ENCODE data around the gene ETV5. TPM values are rescaled to one million over a fixed set of nuclear protein-coding genes. Genes with fewer than 3 reads are reported as not detected.
"Not testable (repeated sequence)": the region's sequence is repeated elsewhere in the genome, so short reads cannot be mapped to it uniquely, and the experiment has no call there.

Gene ETV5
- total RNA-seq, 2 experiments from 2014 or later: 0.52 to 0.97 TPM

GRCh38 chr3:186025993-186026392, 82.9 kb downstream of the ETV5 start:
- H3K9me3 Mint-ChIP-seq (ENCODE audit: insufficient read depth); DNase-seq; POLR2A ChIA-PET; H3K4me1 Mint-ChIP-seq (ENCODE audit: low read depth); CTCF ChIA-PET; H3K36me3 Mint-ChIP-seq (ENCODE audit: low read depth); ATAC-seq; H3K4me3 Mint-ChIP-seq; H3K27ac Mint-ChIP-seq: not testable (repeated sequence)
- H3K27me3 Mint-ChIP-seq (ENCODE audit: low read depth): peaks cover 32% of the 10 kb centered on the region

- ATAC-seq (no peak), DNase-seq (no peak)
- peaks cover 32% of the 10 kb centered on the region for H3K27me3 Mint-ChIP-seq (ENCODE audit: low read depth)
- H3K4me1 Mint-ChIP-seq (ENCODE audit: low read depth): no peaks in the 10 kb centered on the region
- ChIA-PET POLR2A (interaction anchor here (0.7 kb wide), 1 partner anchor 111 kb away, joined by 3 read pairs; no protein-coding TSS in a partner anchor), CTCF (interaction anchor here (1.2 kb wide), 1 partner anchor 21 kb away, joined by 3 read pairs; no protein-coding TSS in a partner anchor)
- H3K27ac Mint-ChIP-seq: no peak overlapping the region
- H3K36me3 Mint-ChIP-seq (ENCODE audit: low read depth): no peaks in the 10 kb centered on the region
- H3K4me3 Mint-ChIP-seq: no peak overlapping the region
- no peaks in the 10 kb centered on the region for H3K9me3 Mint-ChIP-seq (ENCODE audit: insufficient read depth)
Measured at GRCh38 chr3:186025161-186025560, 83.7 kb downstream of the ETV5 start.

GRCh38 chr3:186024210-186024609, 84.7 kb downstream of the ETV5 start:
- ATAC-seq (no peak), DNase-seq (no peak)
- CTCF ChIA-PET: interaction anchor here (1.2 kb wide), 1 partner anchor 22 kb away, joined by 3 read pairs; no protein-coding TSS in a partner anchor
- Mint-ChIP-seq H3K4me3 (no peak overlapping the region), H3K9me3 (ENCODE audit: insufficient read depth) (no peaks in the 10 kb centered on the region), H3K27me3 (ENCODE audit: low read depth) (peaks cover 33% of the 10 kb centered on the region), H3K36me3 (ENCODE audit: low read depth) (no peaks in the 10 kb centered on the region), H3K4me1 (ENCODE audit: low read depth) (no peaks in the 10 kb centered on the region), H3K27ac (no peak overlapping the region)
- POLR2A ChIA-PET: no interaction called here

GRCh38 chr3:186022931-186023330, 86.0 kb downstream of the ETV5 start:
- H3K36me3 Mint-ChIP-seq (ENCODE audit: low read depth): no peaks in the 10 kb centered on the region
- H3K27ac Mint-ChIP-seq: no peak overlapping the region
- CTCF ChIA-PET: no interaction called here
- ATAC-seq (no peak), DNase-seq (no peak)
- no peak overlapping the region for H3K4me3 Mint-ChIP-seq
- POLR2A ChIA-PET: no interaction called here
- H3K27me3 Mint-ChIP-seq (ENCODE audit: low read depth): peaks cover 39% of the 10 kb centered on the region
- H3K9me3 Mint-ChIP-seq (ENCODE audit: insufficient read depth): no peaks in the 10 kb centered on the region
- H3K4me1 Mint-ChIP-seq (ENCODE audit: low read depth): no peaks in the 10 kb centered on the region

- ChIA-PET POLR2A (no interaction called here), CTCF (no interaction called here)
- H3K9me3 Mint-ChIP-seq (ENCODE audit: insufficient read depth): no peaks in the 10 kb centered on the region
- no peak overlapping the region for H3K4me3 Mint-ChIP-seq
- H3K36me3 Mint-ChIP-seq (ENCODE audit: low read depth): no peaks in the 10 kb centered on the region
- H3K27ac Mint-ChIP-seq: no peak overlapping the region
- ATAC-seq (no peak), DNase-seq (no peak)
- H3K27me3 Mint-ChIP-seq (ENCODE audit: low read depth): peaks cover 41% of the 10 kb centered on the region
- H3K4me1 Mint-ChIP-seq (ENCODE audit: low read depth): no peaks in the 10 kb centered on the region
Measured at GRCh38 chr3:186021673-186022362, 87.1 kb downstream of the ETV5 start.

- H3K36me3 Mint-ChIP-seq (ENCODE audit: low read depth); H3K27ac Mint-ChIP-seq; H3K4me3 Mint-ChIP-seq; ATAC-seq; DNase-seq; H3K4me1 Mint-ChIP-seq (ENCODE audit: low read depth); CTCF ChIA-PET; POLR2A ChIA-PET; H3K9me3 Mint-ChIP-seq (ENCODE audit: insufficient read depth): not testable (repeated sequence)
- H3K27me3 Mint-ChIP-seq (ENCODE audit: low read depth): peaks cover 38% of the 10 kb centered on the region
Measured at GRCh38 chr3:186021250-186021649, 87.6 kb downstream of the ETV5 start.

- H3K9me3 Mint-ChIP-seq (ENCODE audit: insufficient read depth); DNase-seq; H3K4me3 Mint-ChIP-seq; H3K36me3 Mint-ChIP-seq (ENCODE audit: low read depth); H3K4me1 Mint-ChIP-seq (ENCODE audit: low read depth); CTCF ChIA-PET; ATAC-seq; POLR2A ChIA-PET; H3K27ac Mint-ChIP-seq: not testable (repeated sequence)
- H3K27me3 Mint-ChIP-seq (ENCODE audit: low read depth): peaks cover 28% of the 10 kb centered on the region
Measured at GRCh38 chr3:186019288-186019687, 89.6 kb downstream of the ETV5 start.

GRCh38 chr3:186014866-186015265, 94.0 kb downstream of the ETV5 start:
- DNase-seq (no peak), ATAC-seq (no peak)
- Mint-ChIP-seq H3K27ac (no peak overlapping the region), H3K4me1 (ENCODE audit: low read depth) (no peaks in the 10 kb centered on the region), H3K4me3 (no peak overlapping the region), H3K27me3 (ENCODE audit: low read depth) (peaks cover 26% of the 10 kb centered on the region), H3K9me3 (ENCODE audit: insufficient read depth) (no peaks in the 10 kb centered on the region), H3K36me3 (ENCODE audit: low read depth) (no peaks in the 10 kb centered on the region)
- ChIA-PET POLR2A (no interaction called here), CTCF (interaction anchor here (1.5 kb wide), 1 partner anchor 32 kb away, joined by 3 read pairs; no protein-coding TSS in a partner anchor)

GRCh38 chr3:186013312-186013711, 95.6 kb downstream of the ETV5 start:
- ChIA-PET CTCF (no interaction called here), POLR2A (no interaction called here)
- no peak overlapping the region for H3K4me3 Mint-ChIP-seq
- H3K36me3 Mint-ChIP-seq (ENCODE audit: low read depth): no peaks in the 10 kb centered on the region
- peaks cover 17% of the 10 kb centered on the region for H3K27me3 Mint-ChIP-seq (ENCODE audit: low read depth)
- H3K9me3 Mint-ChIP-seq (ENCODE audit: insufficient read depth): no peaks in the 10 kb centered on the region
- no peak for DNase-seq
- H3K4me1 Mint-ChIP-seq (ENCODE audit: low read depth): no peaks in the 10 kb centered on the region
- H3K27ac Mint-ChIP-seq: no peak overlapping the region
- no peak for ATAC-seq

- ATAC-seq: no peak
- POLR2A ChIA-PET: no interaction called here
- Mint-ChIP-seq H3K36me3 (ENCODE audit: low read depth) (no peaks in the 10 kb centered on the region), H3K4me1 (ENCODE audit: low read depth) (no peaks in the 10 kb centered on the region), H3K27ac (no peak overlapping the region), H3K4me3 (no peak overlapping the region), H3K9me3 (ENCODE audit: insufficient read depth) (no peaks in the 10 kb centered on the region), H3K27me3 (ENCODE audit: low read depth) (peaks cover 13% of the 10 kb centered on the region)
- no peak for DNase-seq
- CTCF ChIA-PET: no interaction called here
Measured at GRCh38 chr3:186012137-186012536, 96.8 kb downstream of the ETV5 start.

- H3K9me3 Mint-ChIP-seq (ENCODE audit: insufficient read depth): no peaks in the 10 kb centered on the region
- no peaks in the 10 kb centered on the region for H3K4me1 Mint-ChIP-seq (ENCODE audit: low read depth)
- ATAC-seq (no peak), DNase-seq (no peak)
- H3K27me3 Mint-ChIP-seq (ENCODE audit: low read depth): peaks cover 30% of the 10 kb centered on the region
- H3K27ac Mint-ChIP-seq: no peak overlapping the region
- H3K36me3 Mint-ChIP-seq (ENCODE audit: low read depth): no peaks in the 10 kb centered on the region
- H3K4me3 Mint-ChIP-seq: no peak overlapping the region
- CTCF ChIA-PET: no interaction called here
- POLR2A ChIA-PET: no interaction called here
Measured at GRCh38 chr3:186004671-186005070, 104.2 kb downstream of the ETV5 start.

- ATAC-seq (no peak), DNase-seq (no peak)
- no peaks in the 10 kb centered on the region for H3K36me3 Mint-ChIP-seq (ENCODE audit: low read depth)
- POLR2A ChIA-PET: no interaction called here
- H3K27ac Mint-ChIP-seq: no peak overlapping the region
- no peak overlapping the region for H3K4me3 Mint-ChIP-seq
- H3K9me3 Mint-ChIP-seq (ENCODE audit: insufficient read depth): no peaks in the 10 kb centered on the region
- H3K27me3 Mint-ChIP-seq (ENCODE audit: low read depth): peaks cover 30% of the 10 kb centered on the region
- CTCF ChIA-PET: no interaction called here
- no peaks in the 10 kb centered on the region for H3K4me1 Mint-ChIP-seq (ENCODE audit: low read depth)
Measured at GRCh38 chr3:186004209-186004608, 104.7 kb downstream of the ETV5 start.

- POLR2A ChIA-PET: no interaction called here
- peaks cover 30% of the 10 kb centered on the region for H3K27me3 Mint-ChIP-seq (ENCODE audit: low read depth)
- H3K4me1 Mint-ChIP-seq (ENCODE audit: low read depth): no peaks in the 10 kb centered on the region
- no peak overlapping the region for H3K4me3 Mint-ChIP-seq
- ATAC-seq (no peak), DNase-seq (no peak)
- H3K9me3 Mint-ChIP-seq (ENCODE audit: insufficient read depth): no peaks in the 10 kb centered on the region
- H3K27ac Mint-ChIP-seq: no peak overlapping the region
- CTCF ChIA-PET: interaction anchor here (1.1 to 2.7 kb wide), 4 partner anchors 20 to 537 kb away, joined by 3 to 9 read pairs (median 5); no protein-coding TSS in a partner anchor
- H3K36me3 Mint-ChIP-seq (ENCODE audit: low read depth): no peaks in the 10 kb centered on the region
Measured at GRCh38 chr3:186003610-186004009, 105.3 kb downstream of the ETV5 start.
